HG03066 (cell line): ENCODE results near the gene AUP1.

Experiments
- ATAC-seq: cut with Tn5 transposase; IDR thresholded peaks from one replicate; pipeline ENCODE4 v1.9.1; 2021; ENCODE audit warnings: low read depth; ENCODE audit not compliant: unreplicated experiment

The AUP1 gene

DNA sequence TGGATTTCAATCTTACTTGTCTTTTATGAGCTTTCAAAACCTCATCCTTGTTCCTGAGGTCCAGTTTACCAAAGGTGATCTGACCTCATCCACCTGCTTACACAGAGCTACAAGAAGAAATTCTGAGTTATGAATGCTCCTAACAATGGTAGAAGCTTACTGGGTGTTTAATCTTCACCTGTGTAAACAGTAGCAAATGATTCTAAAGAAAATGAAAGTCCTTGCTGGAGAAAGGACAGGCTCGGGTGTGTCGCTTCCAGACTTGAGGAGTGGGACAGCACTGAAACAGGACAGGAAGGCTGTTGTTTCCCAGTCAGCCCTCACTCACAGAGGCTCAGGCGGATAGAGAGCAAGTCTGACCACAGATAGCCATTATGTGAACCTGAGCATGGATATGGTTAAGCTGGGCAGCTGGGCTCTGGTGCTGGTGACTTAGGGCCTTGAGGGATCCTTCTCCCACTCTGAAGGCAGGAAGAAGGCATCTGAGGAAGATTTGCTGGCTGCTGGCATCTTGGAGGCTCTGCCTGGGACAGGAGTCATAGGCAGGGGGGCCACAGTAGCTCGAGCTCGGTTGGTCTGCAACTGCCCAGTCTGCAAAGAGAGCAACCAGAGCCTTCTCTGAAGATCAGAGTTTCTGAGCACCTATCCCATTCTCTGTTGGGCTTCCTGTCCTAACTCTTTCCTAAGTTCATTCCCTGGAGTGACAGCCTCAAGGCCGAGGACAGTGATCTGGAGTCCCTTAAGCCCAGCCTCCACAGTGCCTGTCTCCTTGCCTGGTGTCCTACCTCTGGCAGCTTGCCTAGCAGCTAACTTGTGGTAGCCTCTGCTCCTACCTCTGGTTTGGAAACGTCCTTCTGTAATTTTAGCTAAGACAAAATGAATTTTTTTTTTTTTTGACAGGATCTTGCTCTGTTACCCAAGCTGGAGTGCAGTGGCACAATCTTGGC lies 29.1 kb upstream of the AUP1 start:
- no peak for ATAC-seq

DNA sequence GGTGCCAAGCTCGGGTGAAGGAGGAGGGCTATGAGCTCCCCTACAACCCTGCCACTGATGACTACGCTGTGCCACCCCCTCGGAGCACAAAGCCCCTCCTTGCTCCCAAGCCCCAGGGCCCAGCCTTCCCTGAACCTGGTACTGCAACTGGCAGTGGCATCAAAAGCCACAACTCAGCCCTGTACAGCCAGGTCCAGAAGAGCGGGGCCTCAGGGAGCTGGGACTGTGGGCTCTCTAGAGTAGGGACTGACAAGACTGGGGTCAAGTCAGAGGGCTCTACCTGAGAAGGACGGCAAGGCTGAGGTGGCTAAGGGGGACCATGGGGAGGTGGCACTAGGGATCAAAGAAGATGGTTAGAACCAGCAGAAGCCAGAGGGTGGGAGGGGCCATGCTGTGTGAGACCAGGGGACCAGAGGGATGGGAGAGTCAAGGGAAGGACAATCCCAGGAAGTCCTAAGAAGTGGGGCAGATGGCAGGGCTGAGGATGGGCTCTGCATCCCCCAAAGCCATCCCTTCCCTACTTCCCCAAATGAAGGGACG lies 27.4 kb upstream of the AUP1 start:
- ATAC-seq, result no peak

DNA sequence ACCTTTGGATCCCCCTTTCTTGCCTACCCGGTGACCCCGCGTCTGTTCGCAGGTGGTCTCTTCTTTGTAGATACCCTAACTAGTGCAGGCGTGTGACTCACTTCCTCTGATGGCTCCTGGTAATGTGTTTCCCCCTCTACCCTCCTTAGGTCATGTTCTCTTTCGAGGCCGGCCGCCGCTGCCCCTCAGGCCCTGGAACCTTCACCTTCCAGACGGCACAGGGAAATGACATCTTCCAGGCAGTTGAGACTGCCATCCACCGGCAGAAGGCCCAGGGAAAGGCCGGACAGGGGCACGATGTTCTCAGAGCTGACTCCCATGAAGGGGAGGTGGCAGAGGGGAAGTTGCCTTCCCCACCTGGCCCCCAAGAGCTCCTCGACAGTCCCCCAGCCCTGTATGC lies 26.7 kb upstream of the AUP1 start:
- ATAC-seq, result no peak

- no peak for ATAC-seq
These were observed 26.2 kb upstream of the AUP1 start for GRCh38 chr2:74555610-74556103.

- peak; percentile 55 for ATAC-seq
These were observed 25.5 kb upstream of the AUP1 start for GRCh38 chr2:74554820-74555531.

GRCh38 chr2:74553892-74554819 lies 24.6 kb upstream of the AUP1 start, which contains the start of the genes DOK1 and LOXL3:
TSS of gene DOK1 (plus strand) at chr2:74554720. CDS start at chr2:74554755, 35 bp downstream.
TSS of gene LOXL3 (minus strand) at chr2:74553942. CDS start at chr2:74552634, 1,308 bp downstream.
- ATAC-seq, result peak; percentile 63

- no peak for ATAC-seq
These were observed 23.7 kb upstream of the AUP1 start for GRCh38 chr2:74552914-74553811.

DNA sequence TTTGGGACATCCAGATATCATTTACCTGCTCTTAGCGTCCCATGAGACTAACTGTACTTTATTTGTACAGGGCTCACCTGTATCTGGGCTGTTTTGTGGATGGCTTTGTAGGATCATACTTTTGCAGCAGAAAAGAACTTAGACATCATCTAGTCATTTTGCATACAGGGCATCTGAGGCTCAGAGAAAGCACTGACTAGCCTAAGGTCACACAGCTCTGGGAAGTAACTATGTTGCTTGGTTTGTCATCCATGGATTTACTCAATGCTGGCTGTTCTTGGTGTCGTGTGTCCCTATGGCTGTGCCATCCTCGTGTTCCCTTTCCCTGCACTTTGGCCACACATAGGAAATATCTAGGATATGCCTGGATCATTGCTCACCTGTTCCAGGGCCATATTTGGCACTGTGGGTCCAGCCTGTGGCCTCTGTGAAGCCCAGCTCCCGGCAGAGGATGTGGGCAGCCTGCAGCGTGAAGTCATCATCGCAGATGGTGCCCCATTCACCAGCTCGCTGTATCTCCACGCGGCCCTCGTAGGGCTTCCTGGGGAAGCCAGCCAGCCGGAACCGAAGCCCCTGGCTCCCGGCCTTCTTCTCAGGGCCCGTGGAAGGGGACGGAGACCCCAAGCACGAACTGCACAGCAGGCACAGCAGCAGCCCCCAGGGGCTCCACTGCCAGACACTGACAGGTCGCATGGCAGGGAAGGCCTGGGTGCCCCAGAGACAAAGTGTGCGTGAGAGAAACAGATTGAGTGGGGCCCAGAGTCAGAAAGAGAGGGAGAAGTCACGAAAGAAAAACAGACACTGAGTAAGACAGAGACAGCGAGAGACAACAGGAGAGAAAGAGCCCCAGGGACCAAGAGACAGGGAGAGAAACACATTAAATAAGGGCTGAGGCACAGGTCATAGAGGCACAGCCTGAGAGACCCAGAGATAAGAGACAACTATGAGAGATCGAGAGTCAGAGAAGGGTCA lies 22.7 kb upstream of the AUP1 start:
- ATAC-seq, result no peak

GRCh38 chr2:74551530-74551929 lies 22.0 kb upstream of the AUP1 start:
- ATAC-seq, result no peak

DNA sequence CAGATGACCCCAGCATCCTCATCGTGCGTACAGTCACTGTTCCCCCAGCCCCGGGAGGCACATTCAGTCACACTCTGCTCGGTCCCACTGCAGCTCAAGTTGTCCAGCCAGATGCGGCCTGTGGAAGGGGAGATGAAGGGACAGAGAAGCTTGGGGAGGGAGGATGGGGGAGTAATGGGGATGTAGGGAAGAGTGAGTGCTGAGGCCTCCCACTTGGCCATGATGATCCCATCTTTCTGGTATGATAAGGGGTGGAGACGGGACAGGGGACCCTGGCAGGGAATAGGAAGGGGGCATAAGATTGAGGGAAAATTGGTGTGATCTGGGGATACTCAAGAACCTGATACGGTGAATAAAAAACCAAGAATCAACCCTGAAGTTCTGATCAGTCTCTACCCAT lies 20.7 kb upstream of the AUP1 start:
- no peak for ATAC-seq

DNA sequence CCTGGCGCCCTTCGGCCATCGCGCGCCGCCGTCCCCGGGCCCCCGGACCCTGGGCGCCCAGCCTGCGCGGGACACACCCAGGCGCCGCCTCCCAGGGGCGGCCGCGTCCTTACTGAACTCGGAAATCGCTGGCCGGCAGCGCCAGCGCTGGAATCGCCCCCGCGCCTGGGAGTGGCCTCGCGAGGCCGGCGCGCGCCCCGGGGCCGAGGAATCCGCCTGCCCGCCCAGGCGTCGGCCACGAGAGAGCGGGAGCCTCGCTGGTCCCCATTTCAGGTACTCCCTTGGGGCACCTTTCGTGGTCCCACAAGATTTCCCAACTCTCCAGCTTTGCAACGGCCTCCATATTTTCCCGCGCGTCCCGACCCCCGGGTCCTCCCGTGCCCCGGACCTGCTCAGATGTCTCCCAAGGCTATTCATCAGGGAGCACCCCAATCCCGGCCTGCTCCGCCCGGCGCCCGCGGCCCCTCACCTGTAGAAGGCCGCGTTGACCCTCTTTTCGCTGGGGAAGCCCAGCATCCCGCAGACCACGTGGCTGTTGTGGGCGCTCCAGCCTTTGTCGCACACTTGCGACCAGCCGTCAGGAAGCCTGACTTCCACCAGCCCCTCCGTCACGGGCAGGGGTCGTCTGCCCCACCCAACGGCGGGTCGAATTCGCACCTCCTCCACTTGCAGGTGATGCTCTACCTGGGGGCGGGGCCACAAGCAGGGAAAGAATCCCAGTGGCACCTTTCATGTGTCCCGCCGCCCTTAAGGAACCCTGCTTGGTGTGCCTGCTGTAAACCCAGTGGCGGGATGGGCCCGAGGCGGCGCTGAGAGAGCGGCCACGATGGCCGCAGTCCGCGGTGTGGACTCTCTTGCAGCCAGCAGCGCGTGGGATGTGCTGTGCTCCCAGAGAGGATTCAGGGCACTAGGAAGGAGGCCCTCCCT lies 19.7 kb upstream of the AUP1 start:
- peak; percentile 53 for ATAC-seq

- ATAC-seq, result no peak
These were observed 18.9 kb upstream of the AUP1 start for GRCh38 chr2:74548285-74548899.

GRCh38 chr2:74546004-74546403 lies 16.5 kb upstream of the AUP1 start:
- ATAC-seq, result no peak

DNA sequence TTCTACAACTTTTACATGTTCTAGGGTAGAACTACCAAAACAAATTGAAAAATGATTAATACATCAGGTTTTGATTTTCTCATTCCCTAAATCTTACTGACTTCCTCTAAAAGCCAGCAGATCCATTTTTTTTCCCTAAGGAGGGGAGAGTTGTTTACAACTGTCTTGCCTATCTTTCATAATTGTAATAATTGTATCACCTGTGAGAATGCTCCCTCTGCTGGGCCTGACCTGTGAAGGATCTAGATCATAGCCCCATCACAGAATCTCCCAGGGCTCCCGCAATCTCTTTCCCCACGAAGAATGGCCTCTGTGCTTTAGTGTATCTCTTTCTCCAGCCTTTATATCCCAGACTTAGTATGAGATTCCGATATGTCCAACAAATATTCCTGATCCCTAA lies 15.1 kb upstream of the AUP1 start:
- no peak for ATAC-seq

DNA sequence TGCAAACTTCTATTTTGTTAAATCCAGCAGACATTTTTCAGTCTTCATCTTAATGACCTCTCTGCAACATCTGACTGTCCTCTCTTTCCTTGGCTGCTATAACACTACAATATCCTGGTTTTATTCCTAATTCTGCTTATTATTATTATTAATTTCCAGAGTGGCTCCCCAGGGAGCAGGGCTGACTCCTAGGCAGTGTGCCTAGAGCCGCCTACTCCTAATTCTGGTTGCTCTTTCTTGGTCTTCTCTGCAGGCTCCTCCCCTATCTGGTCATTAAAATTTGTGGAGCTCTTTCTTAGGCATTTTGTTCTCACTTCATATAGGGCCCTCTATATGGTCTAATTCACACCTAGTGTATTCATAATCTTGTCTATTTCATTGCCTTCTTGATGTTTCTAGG lies 13.5 kb upstream of the AUP1 start:
- no peak for ATAC-seq

- ATAC-seq, result no peak
These were observed 10.8 kb upstream of the AUP1 start for GRCh38 chr2:74540291-74540690.
